ENCODE results near the gene GCH1.
A peak's percentile ranks its signal among the peaks of the same experiment; 100 is the strongest.
"Not testable (repeated sequence)": the region's sequence is repeated elsewhere in the genome, so short reads cannot be mapped to it uniquely, and the experiment has no call there.

The GCH1 gene

DNA sequence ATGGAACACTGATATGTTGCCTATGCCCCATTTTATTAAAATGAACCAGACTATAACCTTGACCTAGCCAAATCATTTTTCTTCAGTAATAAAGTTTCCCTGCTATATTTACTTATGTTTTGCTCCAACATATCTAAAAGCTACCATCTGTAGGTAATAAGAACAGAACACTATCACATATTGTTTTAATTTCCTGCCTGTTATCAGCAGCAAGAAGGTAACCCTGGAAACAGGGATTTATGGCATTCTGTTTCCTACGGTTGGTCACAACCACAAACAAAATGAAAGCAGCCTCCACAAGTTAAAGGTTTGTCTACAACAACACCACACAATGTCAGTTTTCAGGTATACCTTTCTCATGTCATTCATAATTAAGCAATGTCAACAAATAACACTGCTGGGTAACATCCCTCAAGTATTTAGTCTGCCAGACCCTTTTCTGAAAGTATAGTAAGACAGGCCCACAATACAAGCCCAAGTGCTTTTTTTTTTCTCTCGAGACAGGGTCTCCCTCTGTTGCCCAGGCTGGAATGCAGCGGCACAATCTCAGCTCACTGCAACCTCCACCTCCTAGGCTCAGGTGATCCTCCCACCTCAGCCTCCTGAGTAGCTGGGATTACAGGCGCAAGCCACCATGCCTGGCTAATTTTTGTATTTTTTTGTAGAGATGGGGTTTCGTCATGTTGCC lies 25.5 kb downstream of the GCH1 start:
- POLR2A ChIA-PET = interaction anchor here (0.7 kb wide), 1 partner anchor 26 kb away, joined by 3 read pairs; the partner anchor contains the start of gene GCH1
- CTCF ChIA-PET = interaction anchor here (0.6 to 2.2 kb wide), 5 partner anchors 11 to 65 kb away, joined by 3 to 5 read pairs (median 4); no protein-coding TSS in a partner anchor

DNA sequence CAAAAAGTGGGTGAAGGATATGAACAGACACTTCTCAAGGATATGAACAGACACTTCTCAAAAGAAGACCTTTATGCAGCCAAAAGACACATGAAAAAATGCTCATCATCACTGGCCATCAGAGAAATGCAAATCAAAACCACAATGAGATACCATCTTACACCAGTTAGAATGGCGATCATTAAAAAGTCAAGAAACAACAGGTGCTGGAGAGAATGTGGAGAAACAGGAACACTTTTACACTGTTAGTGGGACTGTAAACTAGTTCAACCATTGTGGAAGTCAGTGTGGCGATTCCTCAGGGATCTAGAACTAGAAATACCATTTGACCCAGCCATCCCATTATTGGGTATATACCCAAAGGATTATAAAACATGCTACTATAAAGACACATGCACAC lies 27.0 kb downstream of the GCH1 start:
- not testable (repeated sequence) for DNase-seq; H3K36me3 ChIP-seq (ENCODE audit: control insufficient read depth in 4 of 4, insufficient read depth in 4 of 4, low read length in 3 of 4); H3K27me3 ChIP-seq (replicated peaks in 2 of 5; ENCODE audit: control insufficient read depth in 4 of 5, insufficient read depth in 5 of 5, low read length in 4 of 5); H3K9me3 ChIP-seq (ENCODE audit: control extremely low read depth in 1 of 5, control insufficient read depth in 4 of 5, insufficient read depth in 2 of 5, low read depth in 1 of 5, low read length in 4 of 5); H3K27ac ChIP-seq (ENCODE audit: insufficient read depth in 1 of 2, low read depth in 1 of 2, low read length in 2 of 2, poor library complexity in 1 of 2, severe bottlenecking in 2 of 2); H3K4me3 ChIP-seq (ENCODE audit: control insufficient read depth in 1 of 7, extremely low read depth in 1 of 7, insufficient read depth in 4 of 7, low read depth in 2 of 7, low read length in 6 of 7)
- peaks cover 0 to 28% (median 9%) of the 10 kb centered on the region in 4 experiments for H3K4me1 ChIP-seq (ENCODE audit: control extremely low read depth in 1 of 4, control insufficient read depth in 4 of 4, insufficient read depth in 4 of 4, low read length in 3 of 4)
- no CpG with 5 or more reads among the region's 2 CpGs for WGBS (ENCODE audit: insufficient coverage)
- ChIA-PET POLR2A (interaction anchor here (0.6 kb wide), 1 partner anchor 13 kb away, joined by 6 read pairs; no protein-coding TSS in a partner anchor), CTCF (interaction anchor here (2.2 kb wide), 1 partner anchor 9 kb away, joined by 5 read pairs; no protein-coding TSS in a partner anchor)

More for the DNA sequence above, 25.5 kb downstream of the GCH1 start:
- H3K9me3 ChIP-seq (ENCODE audit: control extremely low read depth in 1 of 5, control insufficient read depth in 4 of 5, insufficient read depth in 2 of 5, low read depth in 1 of 5, low read length in 4 of 5) = no peaks in the 10 kb centered on the region
- no peaks in the 10 kb centered on the region for H3K36me3 ChIP-seq (ENCODE audit: control insufficient read depth in 4 of 4, insufficient read depth in 4 of 4, low read length in 3 of 4)
- H3K4me3 ChIP-seq (ENCODE audit: control insufficient read depth in 1 of 7, extremely low read depth in 1 of 7, insufficient read depth in 4 of 7, low read depth in 2 of 7, low read length in 6 of 7) = peak overlapping the region in 1 of 7 experiments; percentile 37
- DNase-seq = peak; percentile 46 to 95 (median 89)
- H3K27me3 ChIP-seq (replicated peaks in 2 of 5; ENCODE audit: control insufficient read depth in 4 of 5, insufficient read depth in 5 of 5, low read length in 4 of 5) = no peaks in the 10 kb centered on the region
- H3K27ac ChIP-seq (ENCODE audit: insufficient read depth in 1 of 2, low read depth in 1 of 2, low read length in 2 of 2, poor library complexity in 1 of 2, severe bottlenecking in 2 of 2) = peak overlapping the region; percentile 41 to 57
- WGBS (ENCODE audit: insufficient coverage) = 52% methylated on average over 4 of the region's 5 CpGs
- H3K4me1 ChIP-seq (ENCODE audit: control extremely low read depth in 1 of 4, control insufficient read depth in 4 of 4, insufficient read depth in 4 of 4, low read length in 3 of 4) = peaks cover 0 to 36% (median 11%) of the 10 kb centered on the region in 4 experiments

DNA sequence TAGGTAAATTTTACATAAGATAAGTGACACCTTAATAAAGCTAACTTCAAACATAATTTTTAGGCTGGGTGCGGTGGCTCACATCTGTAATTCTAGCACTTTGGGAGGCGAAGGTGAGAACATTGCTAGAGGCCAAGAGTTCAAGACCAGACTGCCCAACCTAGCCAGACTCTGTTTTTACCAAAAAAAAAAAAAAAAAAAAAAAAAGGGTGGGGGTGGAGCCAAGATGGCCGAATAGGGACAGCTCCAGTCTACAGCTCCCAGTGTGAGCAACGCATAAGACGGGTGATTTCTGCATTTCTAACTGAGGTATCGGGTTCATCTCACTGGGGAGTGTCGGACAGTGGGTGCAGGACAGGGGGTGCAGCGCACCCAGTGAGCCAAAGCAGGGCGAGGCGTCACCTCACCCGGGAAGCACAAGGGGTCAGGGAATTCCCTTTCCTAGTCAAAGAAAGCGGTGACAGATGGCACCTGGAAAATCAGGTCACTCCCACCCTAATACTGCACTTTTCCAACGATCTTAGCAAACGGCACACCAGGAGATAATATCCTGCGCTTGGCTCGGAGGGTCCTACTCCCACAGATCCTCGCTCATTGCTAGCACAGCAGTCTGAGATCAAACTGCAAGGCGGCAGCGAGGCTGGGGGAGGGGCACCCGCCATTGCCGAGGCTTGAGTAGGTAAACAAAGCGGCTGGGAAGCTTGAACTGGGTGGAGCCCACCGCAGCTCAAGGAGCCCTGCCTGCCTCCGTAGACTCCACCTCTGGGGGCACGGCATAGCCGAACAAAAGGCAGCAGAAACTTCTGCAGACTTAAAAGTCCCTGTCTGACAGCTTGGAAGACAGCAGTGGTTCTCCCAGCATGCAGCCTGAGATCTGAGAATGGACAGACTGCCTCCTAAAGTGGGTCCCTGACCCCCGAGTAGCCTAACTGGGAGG lies 32.2 kb downstream of the GCH1 start:
- Histone ChIP-seq H3K4me3 (ENCODE audit: control insufficient read depth in 1 of 7, extremely low read depth in 1 of 7, insufficient read depth in 4 of 7, low read depth in 2 of 7, low read length in 6 of 7) (peak overlapping the region in 2 of 7 experiments; percentile 32 to 50), H3K4me1 (ENCODE audit: control extremely low read depth in 1 of 4, control insufficient read depth in 4 of 4, insufficient read depth in 4 of 4, low read length in 3 of 4) (peaks cover 0 to 11% (median 2%) of the 10 kb centered on the region in 4 experiments)
- H3K27ac ChIP-seq (ENCODE audit: insufficient read depth in 1 of 2, low read depth in 1 of 2, low read length in 2 of 2, poor library complexity in 1 of 2, severe bottlenecking in 2 of 2); DNase-seq; H3K27me3 ChIP-seq (replicated peaks in 2 of 5; ENCODE audit: control insufficient read depth in 4 of 5, insufficient read depth in 5 of 5, low read length in 4 of 5); H3K36me3 ChIP-seq (ENCODE audit: control insufficient read depth in 4 of 4, insufficient read depth in 4 of 4, low read length in 3 of 4); H3K9me3 ChIP-seq (ENCODE audit: control extremely low read depth in 1 of 5, control insufficient read depth in 4 of 5, insufficient read depth in 2 of 5, low read depth in 1 of 5, low read length in 4 of 5); POLR2A ChIA-PET: not testable (repeated sequence)
- CTCF ChIA-PET = interaction anchor here (0.6 to 1.3 kb wide), 3 partner anchors 11 to 98 kb away, joined by 3 read pairs; no protein-coding TSS in a partner anchor
- 85% methylated on average over 18 of the region's 27 CpGs for WGBS (ENCODE audit: insufficient coverage)

DNA sequence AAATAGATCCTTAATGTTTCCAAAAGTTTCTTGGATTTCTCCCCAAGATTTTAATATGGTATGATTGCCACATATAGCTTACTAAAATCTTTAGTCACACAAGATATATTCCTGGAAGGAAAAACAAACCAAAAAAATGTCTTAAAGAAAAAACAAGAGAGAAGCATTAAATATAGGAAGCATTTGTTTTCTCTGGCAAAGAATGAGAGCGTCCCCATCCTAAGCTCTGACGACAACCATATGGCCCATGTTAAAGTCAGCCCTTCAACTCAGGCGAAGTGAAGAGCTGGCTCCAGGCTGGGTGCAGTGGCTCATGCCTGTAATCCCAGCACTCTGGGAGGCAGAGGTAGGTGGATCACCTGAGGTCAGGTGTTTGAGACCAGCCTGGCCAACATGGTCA lies 35.6 kb downstream of the GCH1 start:
- H3K27me3 ChIP-seq (replicated peaks in 2 of 5; ENCODE audit: control insufficient read depth in 4 of 5, insufficient read depth in 5 of 5, low read length in 4 of 5) = no peaks in the 10 kb centered on the region
- WGBS (ENCODE audit: insufficient coverage) = 100% methylated on average over 3 of the region's 3 CpGs
- no peaks in the 10 kb centered on the region for H3K9me3 ChIP-seq (ENCODE audit: control extremely low read depth in 1 of 5, control insufficient read depth in 4 of 5, insufficient read depth in 2 of 5, low read depth in 1 of 5, low read length in 4 of 5)
- ChIA-PET POLR2A (no interaction called here), CTCF (interaction anchor here (1.2 to 1.5 kb wide), 2 partner anchors 21 to 62 kb away, joined by 3 to 5 read pairs; no protein-coding TSS in a partner anchor)
- H3K4me3 ChIP-seq (ENCODE audit: control insufficient read depth in 1 of 7, extremely low read depth in 1 of 7, insufficient read depth in 4 of 7, low read depth in 2 of 7, low read length in 6 of 7) = no peak overlapping the region
- no peak for DNase-seq
- no peak overlapping the region for H3K27ac ChIP-seq (ENCODE audit: insufficient read depth in 1 of 2, low read depth in 1 of 2, low read length in 2 of 2, poor library complexity in 1 of 2, severe bottlenecking in 2 of 2)
- peaks cover 0 to 19% (median 2%) of the 10 kb centered on the region in 4 experiments for H3K4me1 ChIP-seq (ENCODE audit: control extremely low read depth in 1 of 4, control insufficient read depth in 4 of 4, insufficient read depth in 4 of 4, low read length in 3 of 4)
- no peaks in the 10 kb centered on the region for H3K36me3 ChIP-seq (ENCODE audit: control insufficient read depth in 4 of 4, insufficient read depth in 4 of 4, low read length in 3 of 4)

DNA sequence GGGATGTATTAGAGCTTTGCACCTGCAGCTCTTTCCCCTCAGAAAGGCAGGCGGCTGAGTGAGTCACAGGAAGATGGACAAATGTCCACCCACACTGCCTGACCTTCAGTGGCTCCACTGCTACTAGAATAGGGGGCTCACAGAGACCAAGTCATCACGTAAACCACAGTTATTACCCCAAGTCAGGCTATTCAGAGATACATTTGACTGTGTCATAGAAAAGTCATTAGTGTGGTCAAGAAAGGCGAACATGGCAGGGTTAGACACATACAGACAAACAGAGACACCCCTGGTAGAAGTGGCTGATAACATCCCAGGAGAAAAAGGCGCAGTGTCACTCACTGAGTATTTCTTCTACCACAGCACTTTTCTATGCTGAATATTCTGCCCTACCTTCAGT lies 36.0 kb downstream of the GCH1 start:
- 100% methylated on average over 1 of the region's 4 CpGs for WGBS (ENCODE audit: insufficient coverage)
- Histone ChIP-seq H3K9me3 (ENCODE audit: control extremely low read depth in 1 of 5, control insufficient read depth in 4 of 5, insufficient read depth in 2 of 5, low read depth in 1 of 5, low read length in 4 of 5) (no peaks in the 10 kb centered on the region), H3K4me3 (ENCODE audit: control insufficient read depth in 1 of 7, extremely low read depth in 1 of 7, insufficient read depth in 4 of 7, low read depth in 2 of 7, low read length in 6 of 7) (no peak overlapping the region), H3K36me3 (ENCODE audit: control insufficient read depth in 4 of 4, insufficient read depth in 4 of 4, low read length in 3 of 4) (no peaks in the 10 kb centered on the region), H3K4me1 (ENCODE audit: control extremely low read depth in 1 of 4, control insufficient read depth in 4 of 4, insufficient read depth in 4 of 4, low read length in 3 of 4) (peaks cover 0 to 19% (median 2%) of the 10 kb centered on the region in 4 experiments), H3K27me3 (replicated peaks in 2 of 5; ENCODE audit: control insufficient read depth in 4 of 5, insufficient read depth in 5 of 5, low read length in 4 of 5) (no peaks in the 10 kb centered on the region), H3K27ac (ENCODE audit: insufficient read depth in 1 of 2, low read depth in 1 of 2, low read length in 2 of 2, poor library complexity in 1 of 2, severe bottlenecking in 2 of 2) (no peak overlapping the region)
- POLR2A ChIA-PET = no interaction called here
- CTCF ChIA-PET = interaction anchor here (0.6 to 1.5 kb wide), 5 partner anchors 10 to 273 kb away, joined by 3 to 5 read pairs (median 3); no protein-coding TSS in a partner anchor
- peak in 2 of 3 donors; percentile 18 to 41 for DNase-seq

DNA sequence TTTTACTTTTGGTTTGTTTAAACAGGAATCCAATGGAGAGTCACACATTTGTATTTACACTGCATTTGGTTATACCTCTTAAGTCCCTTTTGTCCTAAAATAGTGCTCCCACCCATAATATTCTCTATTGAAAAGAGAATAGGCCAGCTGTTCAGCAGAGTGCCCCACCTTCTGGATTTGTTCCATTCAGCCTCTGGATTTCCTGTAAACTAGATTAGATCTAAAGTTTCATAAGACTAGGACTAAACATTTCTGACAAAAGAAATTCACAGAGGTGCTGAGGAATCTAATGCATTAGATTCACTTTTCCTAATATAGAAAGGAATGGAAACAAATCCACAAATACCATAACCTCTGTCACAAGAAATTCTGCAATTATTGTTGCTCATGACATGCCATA lies 38.1 kb downstream of the GCH1 start:
- CTCF ChIA-PET = no interaction called here
- POLR2A ChIA-PET = no interaction called here
- no peak for DNase-seq
- peaks cover 0 to under 1% (median 0%) of the 10 kb centered on the region in 4 experiments for H3K36me3 ChIP-seq (ENCODE audit: control insufficient read depth in 4 of 4, insufficient read depth in 4 of 4, low read length in 3 of 4)
- no peak overlapping the region for H3K27ac ChIP-seq (ENCODE audit: insufficient read depth in 1 of 2, low read depth in 1 of 2, low read length in 2 of 2, poor library complexity in 1 of 2, severe bottlenecking in 2 of 2)
- no peak overlapping the region for H3K4me3 ChIP-seq (ENCODE audit: control insufficient read depth in 1 of 7, extremely low read depth in 1 of 7, insufficient read depth in 4 of 7, low read depth in 2 of 7, low read length in 6 of 7)
- H3K4me1 ChIP-seq (ENCODE audit: control extremely low read depth in 1 of 4, control insufficient read depth in 4 of 4, insufficient read depth in 4 of 4, low read length in 3 of 4) = peaks cover 0 to 19% (median 2%) of the 10 kb centered on the region in 4 experiments
- H3K27me3 ChIP-seq (replicated peaks in 2 of 5; ENCODE audit: control insufficient read depth in 4 of 5, insufficient read depth in 5 of 5, low read length in 4 of 5) = no peaks in the 10 kb centered on the region
- H3K9me3 ChIP-seq (ENCODE audit: control extremely low read depth in 1 of 5, control insufficient read depth in 4 of 5, insufficient read depth in 2 of 5, low read depth in 1 of 5, low read length in 4 of 5) = no peaks in the 10 kb centered on the region
